ENCODE data around the gene TMEM106C.

Gene TMEM106C

GRCh38 chr12:47985596-47986290 is 22.3 kb downstream of the TMEM106C start:
- peaks cover 2% of the 10 kb centered on the region for H3K4me1 ChIP-seq (ENCODE audit: control insufficient read depth, insufficient read depth, low read depth, low read length)
- no peak overlapping the region for H3K9ac ChIP-seq (ENCODE audit: low read length)
- DNase-seq: no peak
- no peak overlapping the region for H3K14ac ChIP-seq (ENCODE audit: low read length in 2 of 2)
- H2BK5ac ChIP-seq (ENCODE audit: low read depth, low read length, poor library complexity, severe bottlenecking): no peak overlapping the region
- no peaks in the 10 kb centered on the region for H3K79me1 ChIP-seq (replicated peaks; ENCODE audit: low read length, poor library complexity, severe bottlenecking)
- no peak overlapping the region for H2BK120ac ChIP-seq (ENCODE audit: low read depth, low read length)
- no peak overlapping the region for H3K18ac ChIP-seq (ENCODE audit: low read depth in 1 of 2, low read length in 2 of 2)
- no peak overlapping the region for H4K8ac ChIP-seq (ENCODE audit: low read length)
- H3K4me3 ChIP-seq (ENCODE audit: insufficient read depth in 1 of 2, low read depth in 1 of 2, low read length in 2 of 2): no peak overlapping the region
- H2AFZ ChIP-seq (ENCODE audit: low read depth, low read length): no peak overlapping the region
- H3K27ac ChIP-seq (ENCODE audit: low read length, poor library complexity, severe bottlenecking): no peak overlapping the region
- no peak overlapping the region for H2AK5ac ChIP-seq (ENCODE audit: low read length, severe bottlenecking)
- H3K23ac ChIP-seq (ENCODE audit: low read length in 2 of 2): no peak overlapping the region
- H4K91ac ChIP-seq (ENCODE audit: low read length): no peak overlapping the region
- H3K4me2 ChIP-seq (ENCODE audit: low read length, poor library complexity, severe bottlenecking): no peak overlapping the region
- no peaks in the 10 kb centered on the region for H3K36me3 ChIP-seq (ENCODE audit: control insufficient read depth in 1 of 2, insufficient read depth in 2 of 2, low read depth in 1 of 2, low read length in 2 of 2)
- no peaks in the 10 kb centered on the region for H3K9me3 ChIP-seq (ENCODE audit: control insufficient read depth, low read length)
- no peak overlapping the region for H3K4ac ChIP-seq (ENCODE audit: low read depth in 1 of 2, low read length in 2 of 2)
- H3K27me3 ChIP-seq (ENCODE audit: control insufficient read depth in 1 of 2, insufficient read depth in 1 of 2, low read length in 2 of 2): peaks cover 39 to 85% of the 10 kb centered on the region in 2 experiments
- H2BK15ac ChIP-seq (ENCODE audit: low read depth, poor library complexity, severe bottlenecking): no peak overlapping the region
- no peak overlapping the region for H2BK12ac ChIP-seq (ENCODE audit: low read length in 2 of 2)
- WGBS: 87% methylated on average over 16 of the region's 16 CpGs

GRCh38 chr12:47986291-47986660 is 22.9 kb downstream of the TMEM106C start:
- no peak overlapping the region for H3K4me2 ChIP-seq (ENCODE audit: low read length, poor library complexity, severe bottlenecking)
- no peaks in the 10 kb centered on the region for H3K79me1 ChIP-seq (replicated peaks; ENCODE audit: low read length, poor library complexity, severe bottlenecking)
- H3K4me1 ChIP-seq (ENCODE audit: control insufficient read depth, insufficient read depth, low read depth, low read length): peaks cover 2% of the 10 kb centered on the region
- no peak overlapping the region for H2BK12ac ChIP-seq (ENCODE audit: low read length in 2 of 2)
- no peak overlapping the region for H3K4me3 ChIP-seq (ENCODE audit: insufficient read depth in 1 of 2, low read depth in 1 of 2, low read length in 2 of 2)
- no peaks in the 10 kb centered on the region for H3K9me3 ChIP-seq (ENCODE audit: control insufficient read depth, low read length)
- H3K36me3 ChIP-seq (ENCODE audit: control insufficient read depth in 1 of 2, insufficient read depth in 2 of 2, low read depth in 1 of 2, low read length in 2 of 2): no peaks in the 10 kb centered on the region
- H2AFZ ChIP-seq (ENCODE audit: low read depth, low read length): no peak overlapping the region
- no peak overlapping the region for H3K4ac ChIP-seq (ENCODE audit: low read depth in 1 of 2, low read length in 2 of 2)
- H2BK120ac ChIP-seq (ENCODE audit: low read depth, low read length): no peak overlapping the region
- DNase-seq: no peak
- H2BK15ac ChIP-seq (ENCODE audit: low read depth, poor library complexity, severe bottlenecking): no peak overlapping the region
- no peak overlapping the region for H3K23ac ChIP-seq (ENCODE audit: low read length in 2 of 2)
- H4K91ac ChIP-seq (ENCODE audit: low read length): no peak overlapping the region
- no peak overlapping the region for H4K8ac ChIP-seq (ENCODE audit: low read length)
- H3K18ac ChIP-seq (ENCODE audit: low read depth in 1 of 2, low read length in 2 of 2): no peak overlapping the region
- peaks cover 37 to 86% of the 10 kb centered on the region in 2 experiments for H3K27me3 ChIP-seq (ENCODE audit: control insufficient read depth in 1 of 2, insufficient read depth in 1 of 2, low read length in 2 of 2)
- WGBS: 75% methylated on average over 8 of the region's 8 CpGs
- H3K9ac ChIP-seq (ENCODE audit: low read length): no peak overlapping the region
- no peak overlapping the region for H2AK5ac ChIP-seq (ENCODE audit: low read length, severe bottlenecking)
- no peak overlapping the region for H3K14ac ChIP-seq (ENCODE audit: low read length in 2 of 2)
- H3K27ac ChIP-seq (ENCODE audit: low read length, poor library complexity, severe bottlenecking): no peak overlapping the region
- no peak overlapping the region for H2BK5ac ChIP-seq (ENCODE audit: low read depth, low read length, poor library complexity, severe bottlenecking)

GRCh38 chr12:47986832-47987231 is 23.4 kb downstream of the TMEM106C start:
- Histone ChIP-seq H3K4me2 (ENCODE audit: low read length, poor library complexity, severe bottlenecking) (no peak overlapping the region), H4K91ac (ENCODE audit: low read length) (no peak overlapping the region), H2BK12ac (ENCODE audit: low read length in 2 of 2) (no peak overlapping the region), H2AK5ac (ENCODE audit: low read length, severe bottlenecking) (no peak overlapping the region), H3K27me3 (ENCODE audit: control insufficient read depth in 1 of 2, insufficient read depth in 1 of 2, low read length in 2 of 2) (peaks cover 38 to 86% of the 10 kb centered on the region in 2 experiments), H3K4me1 (ENCODE audit: control insufficient read depth, insufficient read depth, low read depth, low read length) (peaks cover 2% of the 10 kb centered on the region), H3K79me1 (replicated peaks; ENCODE audit: low read length, poor library complexity, severe bottlenecking) (no peaks in the 10 kb centered on the region), H3K4me3 (ENCODE audit: insufficient read depth in 1 of 2, low read depth in 1 of 2, low read length in 2 of 2) (no peak overlapping the region), H3K9ac (ENCODE audit: low read length) (no peak overlapping the region), H3K36me3 (ENCODE audit: control insufficient read depth in 1 of 2, insufficient read depth in 2 of 2, low read depth in 1 of 2, low read length in 2 of 2) (no peaks in the 10 kb centered on the region), H2BK15ac (ENCODE audit: low read depth, poor library complexity, severe bottlenecking) (no peak overlapping the region), H3K18ac (ENCODE audit: low read depth in 1 of 2, low read length in 2 of 2) (no peak overlapping the region), H4K8ac (ENCODE audit: low read length) (no peak overlapping the region), H2AFZ (ENCODE audit: low read depth, low read length) (no peak overlapping the region), H2BK120ac (ENCODE audit: low read depth, low read length) (no peak overlapping the region), H3K4ac (ENCODE audit: low read depth in 1 of 2, low read length in 2 of 2) (no peak overlapping the region), H3K27ac (ENCODE audit: low read length, poor library complexity, severe bottlenecking) (no peak overlapping the region), H2BK5ac (ENCODE audit: low read depth, low read length, poor library complexity, severe bottlenecking) (no peak overlapping the region), H3K14ac (ENCODE audit: low read length in 2 of 2) (no peak overlapping the region), H3K23ac (ENCODE audit: low read length in 2 of 2) (no peak overlapping the region), H3K9me3 (ENCODE audit: control insufficient read depth, low read length) (no peaks in the 10 kb centered on the region)
- no peak for DNase-seq
- 79% methylated on average over 5 of the region's 5 CpGs for WGBS

GRCh38 chr12:47987411-47988072 is 24.1 kb downstream of the TMEM106C start:
- Histone ChIP-seq H2BK120ac (ENCODE audit: low read depth, low read length) (no peak overlapping the region), H3K9me3 (ENCODE audit: control insufficient read depth, low read length) (no peaks in the 10 kb centered on the region), H2BK5ac (ENCODE audit: low read depth, low read length, poor library complexity, severe bottlenecking) (no peak overlapping the region), H4K8ac (ENCODE audit: low read length) (no peak overlapping the region), H4K91ac (ENCODE audit: low read length) (no peak overlapping the region), H3K9ac (ENCODE audit: low read length) (no peak overlapping the region), H3K36me3 (ENCODE audit: control insufficient read depth in 1 of 2, insufficient read depth in 2 of 2, low read depth in 1 of 2, low read length in 2 of 2) (no peaks in the 10 kb centered on the region), H2AK5ac (ENCODE audit: low read length, severe bottlenecking) (no peak overlapping the region), H3K27me3 (ENCODE audit: control insufficient read depth in 1 of 2, insufficient read depth in 1 of 2, low read length in 2 of 2) (peaks cover 36 to 87% of the 10 kb centered on the region in 2 experiments), H2BK12ac (ENCODE audit: low read length in 2 of 2) (no peak overlapping the region), H2AFZ (ENCODE audit: low read depth, low read length) (no peak overlapping the region), H2BK15ac (ENCODE audit: low read depth, poor library complexity, severe bottlenecking) (no peak overlapping the region), H3K4ac (ENCODE audit: low read depth in 1 of 2, low read length in 2 of 2) (no peak overlapping the region), H3K18ac (ENCODE audit: low read depth in 1 of 2, low read length in 2 of 2) (no peak overlapping the region), H3K4me1 (ENCODE audit: control insufficient read depth, insufficient read depth, low read depth, low read length) (peaks cover 2% of the 10 kb centered on the region), H3K27ac (ENCODE audit: low read length, poor library complexity, severe bottlenecking) (no peak overlapping the region), H3K23ac (ENCODE audit: low read length in 2 of 2) (no peak overlapping the region), H3K4me2 (ENCODE audit: low read length, poor library complexity, severe bottlenecking) (no peak overlapping the region), H3K79me1 (replicated peaks; ENCODE audit: low read length, poor library complexity, severe bottlenecking) (no peaks in the 10 kb centered on the region), H3K4me3 (ENCODE audit: insufficient read depth in 1 of 2, low read depth in 1 of 2, low read length in 2 of 2) (no peak overlapping the region), H3K14ac (ENCODE audit: low read length in 2 of 2) (no peak overlapping the region)
- no peak for DNase-seq
- 96% methylated on average over 14 of the region's 14 CpGs for WGBS
